Jurkat, Clone E6-1 (cell line): ENCODE data around the gene RREB1.

Experiments used
- DNase-seq: peaks from one replicate; pipeline ENCODE4 v3.0.0-alpha.2; 2011; ENCODE audit warnings: low read depth, low spot score
- H3K4me3 ChIP-seq: 2 replicates; pipeline ENCODE4 v1.5.1; 2011; ENCODE audit warnings: mild to moderate bottlenecking, low read length, control low read depth, moderate library complexity

RREB1 gene

DNA sequence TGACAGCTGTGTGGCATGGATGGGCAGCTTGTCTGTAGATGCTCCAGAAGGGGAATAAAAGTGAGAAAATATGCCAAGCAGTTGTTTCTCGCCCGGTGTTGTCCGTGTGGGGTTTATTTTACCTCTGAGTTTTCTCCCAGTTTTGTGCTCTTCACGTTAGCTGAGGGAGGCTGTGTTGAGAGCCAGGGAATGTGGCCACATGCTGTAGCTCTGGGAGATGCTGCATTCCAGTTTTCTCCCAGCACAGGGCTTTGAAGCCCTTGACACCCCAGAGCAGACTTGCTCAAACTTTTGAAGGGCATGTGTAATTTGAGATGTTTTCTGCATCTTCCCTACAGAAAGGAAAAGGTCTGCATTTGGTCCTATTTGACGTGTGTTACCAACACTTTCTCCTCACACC lies 67.7 kb downstream of the RREB1 start:
- H3K4me3 ChIP-seq: no peak overlapping the region
- no peak for DNase-seq

DNA sequence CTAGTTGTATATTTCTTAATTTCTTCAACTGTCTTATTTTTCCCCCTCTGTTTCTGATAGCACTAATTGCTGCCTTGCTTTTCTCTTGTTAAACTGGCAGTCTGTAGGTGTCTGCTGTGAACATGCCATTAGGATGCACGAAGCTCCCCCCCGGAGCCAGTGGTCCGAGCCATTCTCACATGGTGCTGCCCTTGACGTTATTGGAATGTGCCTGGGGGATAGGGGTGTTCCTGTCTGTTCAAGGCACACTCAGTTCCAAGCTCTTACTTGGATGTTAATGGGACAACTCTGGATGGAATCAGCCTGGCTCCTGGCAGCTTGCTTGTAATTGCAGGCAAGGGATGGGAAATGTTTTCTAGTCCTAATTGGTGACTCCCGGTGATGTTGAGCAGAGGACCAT lies 68.4 kb downstream of the RREB1 start:
- DNase-seq: no peak
- no peak overlapping the region for H3K4me3 ChIP-seq

DNA sequence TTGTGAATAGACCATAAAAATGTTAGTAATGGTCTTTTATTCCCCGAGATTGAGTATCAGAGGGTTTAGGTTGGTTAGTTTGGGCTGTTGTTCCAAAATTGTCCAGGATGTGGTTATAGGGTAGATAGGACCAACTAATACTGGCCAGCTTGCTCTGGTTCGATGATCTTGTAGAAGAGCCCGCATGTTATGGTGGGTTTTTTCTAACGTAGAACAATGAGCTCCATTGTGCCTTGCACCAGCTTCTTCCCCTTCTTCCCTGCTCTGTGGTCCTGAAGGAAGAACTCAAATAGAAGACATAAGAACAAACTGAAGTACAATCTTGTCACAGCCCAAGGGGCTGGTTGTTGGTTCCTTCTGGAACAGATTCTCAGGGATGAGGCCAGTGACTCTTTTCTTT lies 70.5 kb downstream of the RREB1 start:
- H3K4me3 ChIP-seq: no peak overlapping the region
- DNase-seq: no peak

DNA sequence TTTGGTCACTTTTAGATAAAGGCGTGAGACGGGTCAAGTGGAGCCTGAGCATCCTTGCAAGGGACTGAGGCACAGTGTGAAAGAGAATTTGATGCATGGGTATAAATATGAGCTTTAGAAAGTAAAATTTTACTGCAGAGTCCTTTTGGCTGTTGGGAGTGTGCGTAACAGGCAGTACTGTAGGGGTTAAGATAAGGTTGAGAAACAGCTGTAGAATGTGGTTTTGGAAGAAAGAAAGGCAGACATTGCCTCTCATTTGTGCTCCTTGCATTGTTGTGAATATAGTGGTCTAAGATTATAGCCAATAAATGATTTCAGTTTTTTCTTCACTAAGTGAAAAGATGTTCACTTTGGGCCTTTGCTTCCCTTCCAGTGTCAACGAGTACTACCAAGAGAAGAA lies 73.0 kb downstream of the RREB1 start:
- no peak for DNase-seq
- no peak overlapping the region for H3K4me3 ChIP-seq

DNA sequence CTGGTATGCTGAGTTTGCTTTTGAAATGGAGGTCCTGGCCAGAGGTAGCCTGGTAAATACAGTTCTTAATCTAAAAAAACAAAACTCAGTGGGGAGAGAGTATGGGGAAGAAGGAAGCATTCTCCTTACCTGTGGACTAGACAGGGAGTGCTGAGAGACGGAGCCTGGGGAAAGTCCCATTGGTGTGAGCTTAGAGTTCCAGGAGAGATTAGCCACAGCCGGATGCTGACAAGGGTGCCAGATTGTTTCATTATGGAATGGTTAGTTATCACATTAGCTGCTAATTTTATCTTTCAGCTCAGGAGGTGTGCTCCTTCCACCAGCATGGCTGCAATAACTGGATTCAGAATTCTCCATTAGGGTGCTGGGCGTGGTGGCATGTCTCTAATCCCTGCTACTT lies 75.9 kb downstream of the RREB1 start:
- no peak for DNase-seq
- no peak overlapping the region for H3K4me3 ChIP-seq

DNA sequence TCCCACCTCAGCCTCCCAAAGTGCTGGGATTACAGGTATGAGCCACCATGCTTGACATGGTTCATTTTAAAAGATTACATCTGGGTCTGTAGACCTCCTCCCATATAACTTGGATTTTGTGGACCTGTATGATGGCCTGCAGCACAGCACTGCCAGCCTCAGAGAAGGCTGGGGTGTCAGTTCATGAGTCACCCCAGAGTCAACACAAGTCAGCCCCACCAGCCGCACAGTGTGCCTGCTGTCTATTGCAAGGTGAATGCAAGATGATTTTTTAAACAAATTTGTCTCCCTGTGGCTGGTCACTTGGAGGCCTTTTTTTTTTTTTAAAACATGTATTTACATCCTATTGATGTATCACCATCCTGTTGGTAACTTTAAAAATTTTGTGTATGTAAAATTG lies 76.7 kb downstream of the RREB1 start:
- no peak overlapping the region for H3K4me3 ChIP-seq
- DNase-seq: no peak

DNA sequence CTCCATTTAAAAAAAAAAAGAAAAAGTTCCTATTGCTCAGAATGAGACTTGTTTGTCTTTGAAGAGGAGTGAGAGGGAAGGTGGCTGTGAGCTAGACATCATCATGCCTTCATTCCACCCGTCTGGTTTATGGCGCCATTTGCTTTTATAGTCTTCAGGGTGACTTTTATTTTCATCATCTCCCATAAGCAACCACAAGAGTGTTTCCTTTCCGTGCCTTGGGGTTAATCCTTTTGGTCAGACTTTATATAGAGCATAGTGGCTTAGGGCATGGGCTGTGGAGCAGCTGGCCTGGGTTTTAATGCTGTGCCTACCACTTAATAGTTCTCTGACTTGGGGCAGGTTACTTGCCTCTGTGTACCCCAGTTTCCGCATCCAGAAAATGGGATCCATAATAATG lies 77.8 kb downstream of the RREB1 start:
- H3K4me3 ChIP-seq: no peak overlapping the region
- DNase-seq: no peak

DNA sequence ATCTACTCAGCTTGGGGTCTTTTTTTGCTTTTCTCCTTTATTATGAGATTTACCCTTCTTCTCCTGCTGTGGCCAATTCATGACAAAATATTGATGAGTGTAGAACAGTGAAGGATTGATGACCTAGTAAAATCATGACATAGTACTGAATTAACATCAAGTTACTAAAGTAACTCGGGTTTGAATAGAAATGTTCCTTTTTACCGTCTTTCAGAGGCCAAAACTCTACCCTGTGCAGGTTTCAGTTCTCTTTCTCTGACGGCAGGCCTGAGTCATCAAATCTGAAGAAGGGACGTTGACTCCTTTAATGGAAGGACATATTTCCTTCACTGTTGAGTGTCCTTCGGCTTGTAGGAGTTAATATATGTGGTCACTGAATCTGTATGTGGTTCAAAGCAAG lies 80.7 kb downstream of the RREB1 start:
- no peak for DNase-seq

DNA sequence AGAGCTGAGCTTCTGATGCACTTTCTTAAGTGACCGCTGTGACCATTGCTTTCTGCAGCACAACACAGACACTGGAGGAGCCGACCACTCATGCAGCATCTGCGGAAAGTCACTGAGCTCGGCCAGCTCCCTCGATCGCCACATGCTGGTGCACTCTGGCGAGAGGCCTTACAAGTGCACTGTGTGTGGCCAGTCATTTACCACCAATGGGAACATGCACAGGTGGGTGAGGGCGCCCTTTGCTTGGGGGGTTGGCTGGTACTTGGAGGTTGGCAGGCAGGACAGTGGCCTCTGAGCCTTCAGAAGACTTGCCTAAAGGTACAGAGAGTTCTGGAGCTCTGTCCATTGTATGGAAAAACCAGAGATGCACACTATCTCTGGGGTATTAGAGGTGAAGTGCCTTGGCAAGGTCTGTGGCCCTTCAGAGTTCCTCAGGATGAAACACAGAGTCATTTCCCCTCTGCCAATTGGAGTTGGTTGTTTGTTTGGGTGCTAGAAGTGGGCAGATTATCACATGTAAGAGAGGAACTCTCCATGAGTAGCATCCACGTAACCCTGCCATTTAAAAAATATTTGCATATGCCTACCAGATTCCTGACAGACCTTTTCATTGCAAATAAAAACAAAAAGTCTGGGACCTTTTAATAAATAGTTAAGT lies 81.5 kb downstream of the RREB1 start:
- DNase-seq: no peak
- H3K4me3 ChIP-seq: no peak overlapping the region

More for the DNA sequence above, 80.7 kb downstream of the RREB1 start:
- H3K4me3 ChIP-seq: no peak overlapping the region

DNA sequence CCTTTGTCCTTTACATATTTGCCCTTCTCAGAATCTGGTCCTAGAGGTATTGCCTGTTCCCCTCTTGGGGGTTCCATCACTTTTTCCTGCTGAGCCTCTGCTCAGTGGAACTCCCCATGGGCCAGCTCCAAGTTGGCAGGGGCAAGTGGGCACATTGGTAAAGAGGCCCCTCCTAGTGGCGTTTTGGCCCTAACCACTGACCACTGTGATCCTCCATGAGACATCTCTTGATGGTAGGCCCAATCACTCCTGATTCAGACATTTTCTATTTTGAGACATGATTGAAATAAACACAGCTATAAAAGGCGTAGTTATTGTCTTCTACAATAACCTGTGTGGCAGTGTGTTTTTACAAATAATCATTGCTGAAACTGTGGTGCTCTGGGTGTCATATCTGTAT lies 83.0 kb downstream of the RREB1 start:
- DNase-seq: no peak
- no peak overlapping the region for H3K4me3 ChIP-seq

DNA sequence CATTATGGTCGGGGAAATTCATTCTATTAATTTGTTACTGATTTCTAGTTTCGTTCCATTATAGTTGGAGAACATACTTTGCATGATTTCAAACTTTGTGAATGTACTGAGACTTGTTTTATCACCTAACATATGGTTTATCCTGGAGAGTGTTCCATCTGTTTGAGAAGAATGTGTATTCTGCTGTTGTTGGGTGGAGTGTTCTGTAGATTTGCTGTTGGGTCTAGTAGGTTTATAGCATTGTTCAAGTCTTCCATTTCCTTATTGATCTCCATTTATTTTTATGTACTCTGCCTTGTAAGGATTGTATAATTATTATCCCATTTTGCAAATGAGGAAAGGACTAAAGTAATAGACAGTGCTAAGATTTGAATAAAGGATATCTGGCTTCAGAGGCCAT lies 85.4 kb downstream of the RREB1 start:
- no peak overlapping the region for H3K4me3 ChIP-seq
- DNase-seq: no peak

DNA sequence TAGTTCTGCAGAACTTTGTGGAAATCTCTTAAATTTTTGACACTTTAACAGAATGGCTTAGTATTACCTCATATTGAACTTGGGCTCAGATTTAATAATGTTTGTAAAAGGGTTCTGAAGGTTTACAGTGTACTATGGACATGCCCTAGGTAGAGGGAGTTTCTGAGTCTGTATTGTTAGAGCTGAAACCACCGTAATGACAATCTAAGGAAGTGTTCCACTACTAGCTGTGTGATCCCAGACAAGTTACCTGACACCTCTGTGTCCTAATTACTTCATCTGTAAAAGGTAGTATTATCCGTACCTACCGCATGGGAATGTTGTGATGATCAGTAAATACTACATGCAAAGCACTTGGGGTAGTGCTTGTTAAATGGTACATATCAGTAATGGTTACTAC lies 86.9 kb downstream of the RREB1 start:
- DNase-seq: no peak
- H3K4me3 ChIP-seq: no peak overlapping the region

DNA sequence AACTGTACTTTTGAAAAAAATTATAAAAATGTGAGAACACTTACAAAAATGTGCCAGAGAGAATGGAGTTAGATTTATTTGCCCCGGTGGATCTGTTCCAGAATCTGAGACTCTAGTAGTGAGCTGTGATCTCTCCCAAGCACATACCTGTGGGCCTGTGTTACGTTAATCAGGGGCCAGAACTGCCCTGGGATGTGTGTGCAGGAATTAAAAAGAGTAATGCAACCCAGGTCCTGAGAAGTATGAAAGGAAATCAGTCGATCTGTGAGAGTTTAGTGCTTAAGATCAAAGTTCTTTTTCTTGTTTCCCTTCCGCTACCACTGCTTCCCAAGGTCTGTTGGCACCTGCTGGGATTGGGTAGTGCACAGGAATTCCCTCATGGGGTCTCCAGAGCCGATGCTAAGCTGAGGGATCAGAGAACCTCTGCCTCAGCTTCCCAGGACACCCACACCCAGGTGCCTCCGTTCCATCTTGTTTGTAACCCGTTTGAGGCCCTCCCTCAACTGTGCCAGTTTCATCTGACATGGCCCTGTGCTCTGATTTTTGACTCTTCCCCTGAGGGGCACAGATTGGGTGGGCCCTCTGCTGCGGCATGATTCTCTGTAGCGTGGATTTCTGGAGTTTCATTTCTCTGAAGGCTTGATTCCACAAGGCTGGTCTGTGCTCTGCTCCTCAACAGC lies 87.7 kb downstream of the RREB1 start:
- DNase-seq: no peak
- H3K4me3 ChIP-seq: no peak overlapping the region

DNA sequence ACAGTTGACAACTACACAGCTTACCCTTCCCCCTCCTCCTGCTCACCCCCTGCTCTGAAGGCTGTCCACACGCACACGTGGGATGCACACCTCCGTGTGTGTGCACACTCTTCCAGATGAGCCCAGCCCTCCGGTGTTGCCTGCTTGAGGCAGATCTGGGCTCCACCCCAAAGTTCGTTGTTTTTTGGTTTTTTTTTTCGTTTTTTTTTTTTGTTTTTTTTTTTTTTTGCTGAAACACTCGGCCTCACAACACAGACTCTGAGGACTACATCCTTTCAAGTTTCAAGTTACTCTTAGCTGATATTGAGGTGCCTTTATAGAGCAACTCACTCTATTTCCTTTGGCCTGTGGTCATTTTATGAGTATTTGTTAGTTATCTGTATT lies 88.2 kb downstream of the RREB1 start:
- no peak overlapping the region for H3K4me3 ChIP-seq
- peak; percentile 41 for DNase-seq

DNA sequence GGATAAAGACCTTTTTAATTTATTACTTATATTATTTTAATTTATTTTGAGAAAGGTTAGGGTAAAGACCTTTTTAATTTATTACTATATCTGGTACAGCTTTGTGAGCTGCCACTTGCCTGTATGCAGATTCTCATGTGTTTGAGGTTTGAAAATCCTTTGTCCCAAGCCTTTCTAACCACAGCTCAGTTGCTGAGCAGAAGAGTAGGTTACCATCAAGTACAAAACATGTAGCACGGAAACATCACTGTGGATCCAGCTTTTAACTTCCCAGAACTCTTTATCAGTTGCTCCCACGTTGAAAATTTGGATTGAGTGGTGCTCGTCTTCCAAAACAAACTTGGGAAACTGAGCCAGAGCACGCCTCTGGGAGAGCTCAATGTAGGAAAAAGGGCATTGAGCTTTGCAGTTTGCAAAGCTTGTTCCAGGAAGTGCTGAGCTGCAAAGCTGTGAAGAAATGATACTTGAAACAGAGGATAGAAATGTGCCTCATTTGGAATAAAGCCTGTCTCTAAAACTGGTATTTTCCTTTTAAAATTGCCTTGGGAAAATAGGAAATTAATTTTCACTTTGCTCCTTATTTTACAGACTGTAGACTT lies 89.0 kb downstream of the RREB1 start:
- DNase-seq: peak; percentile 40
- no peak overlapping the region for H3K4me3 ChIP-seq

DNA sequence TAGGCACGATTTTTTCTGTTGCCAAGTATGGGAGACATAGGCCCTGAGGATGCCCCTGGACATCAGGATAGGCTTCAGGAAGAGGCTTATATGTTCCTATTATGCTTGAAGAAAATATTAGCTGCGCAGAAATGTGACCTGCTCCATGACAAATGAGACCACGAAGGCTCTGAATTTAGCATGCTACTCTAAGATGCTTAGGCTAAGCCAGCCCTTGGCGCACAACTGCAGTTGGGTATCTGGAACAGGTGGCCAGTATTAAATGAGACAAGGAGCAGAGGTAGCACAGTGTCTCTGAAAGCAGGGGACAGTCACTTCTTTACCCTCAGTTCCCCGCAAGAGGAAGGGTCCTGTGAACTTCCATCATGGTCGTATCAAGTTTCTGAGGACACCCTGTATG lies 90.0 kb downstream of the RREB1 start:
- no peak overlapping the region for H3K4me3 ChIP-seq
- no peak for DNase-seq

DNA sequence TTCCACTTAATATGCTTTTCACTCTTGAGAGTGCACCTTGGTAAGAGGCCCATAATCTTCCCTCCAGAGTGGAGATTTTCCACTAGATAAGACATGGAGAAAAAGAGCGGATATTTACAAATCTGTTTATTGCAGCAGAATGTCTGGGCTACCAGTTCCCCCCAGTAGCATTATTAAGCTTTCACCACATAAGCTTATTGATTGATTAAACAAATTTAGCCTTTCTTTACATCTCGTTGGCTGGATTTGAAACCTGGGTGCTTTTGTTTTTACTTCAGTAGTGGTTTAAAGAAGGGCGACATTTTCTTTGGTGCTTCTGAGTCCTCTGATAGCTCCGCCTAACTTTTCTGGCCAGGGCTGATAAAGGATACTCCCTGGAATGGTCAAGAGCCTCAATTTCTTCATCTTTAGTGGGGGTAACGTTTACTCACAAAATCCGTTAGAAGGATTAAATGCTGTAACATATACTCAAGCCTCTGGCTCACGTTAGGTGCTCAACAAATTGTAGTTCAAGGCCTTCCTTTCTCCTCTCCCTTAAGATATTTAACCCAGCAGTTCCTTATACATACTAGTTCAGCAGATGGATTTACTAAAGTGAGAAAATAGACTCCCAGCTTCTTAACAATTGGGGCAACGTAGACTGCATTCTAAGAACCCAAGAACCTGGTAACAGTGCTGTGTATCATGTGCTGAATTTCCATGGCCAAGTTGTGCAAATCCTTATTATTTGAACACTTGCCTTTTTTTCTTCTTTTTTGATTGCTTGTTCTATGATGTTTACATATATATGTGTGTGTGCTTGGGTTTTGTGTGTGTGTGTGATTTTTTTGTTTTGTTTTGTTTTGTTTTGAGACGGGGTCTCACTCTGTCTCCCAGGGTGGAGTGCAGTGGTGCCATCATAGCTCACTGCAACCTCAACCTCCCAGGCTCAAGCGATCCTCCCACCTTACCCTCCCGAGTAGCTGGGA lies 91.4 kb downstream of the RREB1 start:
- no peak for DNase-seq
- no peak overlapping the region for H3K4me3 ChIP-seq

DNA sequence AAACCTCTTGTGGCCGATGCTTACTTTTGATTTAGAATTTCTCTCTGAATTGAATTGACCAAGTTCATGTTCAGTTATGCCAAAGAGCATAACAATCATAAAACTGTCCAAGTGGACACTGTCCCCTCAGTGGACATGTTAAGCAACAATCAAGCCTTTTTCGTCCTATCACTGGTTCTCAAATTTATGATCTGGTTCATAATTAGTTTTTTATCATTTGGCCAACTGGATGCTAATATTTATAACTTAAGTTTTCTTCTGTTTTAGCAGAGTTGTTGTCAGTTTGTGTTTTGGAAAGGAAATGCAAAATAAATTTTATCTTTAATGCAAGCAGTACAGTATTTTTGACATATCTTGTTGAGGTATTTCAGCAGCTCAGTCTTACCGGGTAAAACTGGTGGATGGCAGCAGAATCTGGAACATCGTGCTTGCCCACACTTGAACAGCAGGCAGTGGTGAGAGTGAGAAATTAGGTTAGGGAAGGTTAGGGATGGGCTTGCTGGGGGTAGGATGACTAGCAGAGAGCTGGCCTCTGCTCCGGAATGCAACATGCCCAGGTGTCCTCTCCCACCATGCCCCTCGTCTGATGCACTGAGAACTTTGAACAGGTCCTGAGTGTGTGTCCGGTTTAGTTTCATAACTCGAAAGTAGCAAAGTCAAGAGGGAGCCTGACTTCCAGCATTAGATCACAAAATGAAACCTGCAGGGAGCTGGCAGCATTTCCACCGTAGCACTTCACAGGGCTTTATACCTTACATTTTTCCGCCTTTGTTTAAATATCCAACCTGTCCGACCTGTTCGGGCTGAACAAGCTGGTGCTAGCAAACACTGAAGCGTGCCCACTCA lies 93.1 kb downstream of the RREB1 start:
- DNase-seq: no peak
- no peak overlapping the region for H3K4me3 ChIP-seq

DNA sequence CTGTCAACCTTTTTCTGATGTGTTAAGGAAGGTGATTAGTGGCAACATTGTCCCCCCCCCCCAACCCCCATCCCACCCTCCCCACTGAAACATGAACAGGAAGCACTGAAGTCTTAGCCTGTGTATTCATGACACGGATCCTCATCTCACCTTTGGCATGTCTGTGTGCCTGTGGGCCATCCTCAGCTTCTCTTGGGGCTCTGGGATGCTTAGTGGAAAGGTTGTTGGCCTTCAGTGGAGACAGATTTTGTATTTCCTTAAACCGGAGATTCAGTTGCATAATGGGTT lies 93.6 kb downstream of the RREB1 start:
- no peak overlapping the region for H3K4me3 ChIP-seq
- no peak for DNase-seq
